Measurements from ENCODE around the gene AGO4.
"Not testable (repeated sequence)": the region's sequence is repeated elsewhere in the genome, so short reads cannot be mapped to it uniquely, and the experiment has no call there.

The AGO4 gene

GRCh38 chr1:35864813-35865212 is 57.0 kb downstream of the AGO4 start:
- no peak overlapping the region for H3K27ac ChIP-seq
- no peaks in the 10 kb centered on the region for H3K36me3 ChIP-seq (ENCODE audit: insufficient read depth, low read length)
- no peak for DNase-seq (ENCODE audit: low read depth, low spot score)
- TF ChIP-seq POLR2AphosphoS5 (IDR thresholded peaks at IDR 0.05; ENCODE audit: borderline replicate concordance, low read depth, low read length) (no peak), FOXP2 (optimal IDR thresholded peaks at IDR 0.05; ENCODE audit: control extremely low read depth, extremely low read length, insufficient read depth) (no peak), EZH2 (IDR thresholded peaks at IDR 0.05) (no peak)
- no peak overlapping the region for H3K4me3 ChIP-seq
- no peak overlapping the region for H3K9ac ChIP-seq (ENCODE audit: insufficient read length)
- H3K9me3 ChIP-seq (ENCODE audit: low read depth, low read length) = no peaks in the 10 kb centered on the region

- no peak overlapping the region for H3K27ac ChIP-seq
- H3K36me3 ChIP-seq (ENCODE audit: insufficient read depth, low read length) = no peaks in the 10 kb centered on the region
- DNase-seq (ENCODE audit: low read depth, low spot score) = no peak
- H3K9ac ChIP-seq (ENCODE audit: insufficient read length) = no peak overlapping the region
- no peak overlapping the region for H3K4me3 ChIP-seq
- no peaks in the 10 kb centered on the region for H3K9me3 ChIP-seq (ENCODE audit: low read depth, low read length)
- TF ChIP-seq POLR2AphosphoS5 (IDR thresholded peaks at IDR 0.05; ENCODE audit: borderline replicate concordance, low read depth, low read length) (no peak), FOXP2 (optimal IDR thresholded peaks at IDR 0.05; ENCODE audit: control extremely low read depth, extremely low read length, insufficient read depth) (no peak), EZH2 (IDR thresholded peaks at IDR 0.05) (no peak)
Measured at GRCh38 chr1:35866991-35867390, 59.2 kb downstream of the AGO4 start.

- H3K27ac ChIP-seq; DNase-seq (ENCODE audit: low read depth, low spot score); H3K36me3 ChIP-seq (ENCODE audit: insufficient read depth, low read length); H3K9ac ChIP-seq (ENCODE audit: insufficient read length); H3K4me3 ChIP-seq; H3K9me3 ChIP-seq (ENCODE audit: low read depth, low read length): not testable (repeated sequence)
Measured at GRCh38 chr1:35869245-35869950, 61.6 kb downstream of the AGO4 start.

GRCh38 chr1:35870651-35871309 is 63.0 kb downstream of the AGO4 start:
- H3K9ac ChIP-seq (ENCODE audit: insufficient read length) = no peak overlapping the region

GRCh38 chr1:35873243-35873750 is 65.5 kb downstream of the AGO4 start:
- H3K4me3 ChIP-seq = no peak overlapping the region
- no peaks in the 10 kb centered on the region for H3K9me3 ChIP-seq (ENCODE audit: low read depth, low read length)
- no peaks in the 10 kb centered on the region for H3K36me3 ChIP-seq (ENCODE audit: insufficient read depth, low read length)
- TF ChIP-seq POLR2AphosphoS5 (IDR thresholded peaks at IDR 0.05; ENCODE audit: borderline replicate concordance, low read depth, low read length) = no peak
- TF ChIP-seq FOXP2 (optimal IDR thresholded peaks at IDR 0.05; ENCODE audit: control extremely low read depth, extremely low read length, insufficient read depth) = no peak
- no peak for TF ChIP-seq EZH2 (IDR thresholded peaks at IDR 0.05)
- no peak overlapping the region for H3K27ac ChIP-seq
- DNase-seq (ENCODE audit: low read depth, low spot score) = no peak
- no peak overlapping the region for H3K9ac ChIP-seq (ENCODE audit: insufficient read length)

More at GRCh38 chr1:35870651-35871309, 63.0 kb downstream of the AGO4 start:
- Histone ChIP-seq H3K36me3 (ENCODE audit: insufficient read depth, low read length) (no peaks in the 10 kb centered on the region), H3K27ac (no peak overlapping the region), H3K4me3 (no peak overlapping the region), H3K9me3 (ENCODE audit: low read depth, low read length) (no peaks in the 10 kb centered on the region)
- TF ChIP-seq POLR2AphosphoS5 (IDR thresholded peaks at IDR 0.05; ENCODE audit: borderline replicate concordance, low read depth, low read length) (no peak), EZH2 (IDR thresholded peaks at IDR 0.05) (no peak), FOXP2 (optimal IDR thresholded peaks at IDR 0.05; ENCODE audit: control extremely low read depth, extremely low read length, insufficient read depth) (no peak)
- no peak for DNase-seq (ENCODE audit: low read depth, low spot score)

GRCh38 chr1:35874115-35874514 is 66.3 kb downstream of the AGO4 start:
- not testable (repeated sequence) for H3K4me3 ChIP-seq; H3K36me3 ChIP-seq (ENCODE audit: insufficient read depth, low read length); H3K9me3 ChIP-seq (ENCODE audit: low read depth, low read length); H3K9ac ChIP-seq (ENCODE audit: insufficient read length); H3K27ac ChIP-seq; DNase-seq (ENCODE audit: low read depth, low spot score)

GRCh38 chr1:35876988-35877387 is 69.2 kb downstream of the AGO4 start:
- no peak for DNase-seq (ENCODE audit: low read depth, low spot score)
- no peak for TF ChIP-seq EZH2 (IDR thresholded peaks at IDR 0.05)
- no peak for TF ChIP-seq POLR2AphosphoS5 (IDR thresholded peaks at IDR 0.05; ENCODE audit: borderline replicate concordance, low read depth, low read length)
- no peak for TF ChIP-seq FOXP2 (optimal IDR thresholded peaks at IDR 0.05; ENCODE audit: control extremely low read depth, extremely low read length, insufficient read depth)
- Histone ChIP-seq H3K27ac (no peak overlapping the region), H3K36me3 (ENCODE audit: insufficient read depth, low read length) (no peaks in the 10 kb centered on the region), H3K4me3 (no peak overlapping the region), H3K9ac (ENCODE audit: insufficient read length) (no peak overlapping the region), H3K9me3 (ENCODE audit: low read depth, low read length) (no peaks in the 10 kb centered on the region)

- DNase-seq (ENCODE audit: low read depth, low spot score) = no peak
Measured at GRCh38 chr1:35881850-35882273, 74.0 kb downstream of the AGO4 start.

GRCh38 chr1:35882586-35882944 is 74.7 kb downstream of the AGO4 start:
- H3K4me3 ChIP-seq = peak overlapping the region; percentile 99

More at GRCh38 chr1:35881850-35882273, 74.0 kb downstream of the AGO4 start:
- H3K36me3 ChIP-seq (ENCODE audit: insufficient read depth, low read length) = no peaks in the 10 kb centered on the region
- no peaks in the 10 kb centered on the region for H3K9me3 ChIP-seq (ENCODE audit: low read depth, low read length)
- H3K4me3 ChIP-seq = no peak overlapping the region
- H3K27ac ChIP-seq = no peak overlapping the region
- TF ChIP-seq POLR2AphosphoS5 (IDR thresholded peaks at IDR 0.05; ENCODE audit: borderline replicate concordance, low read depth, low read length) (no peak), EZH2 (IDR thresholded peaks at IDR 0.05) (no peak), FOXP2 (optimal IDR thresholded peaks at IDR 0.05; ENCODE audit: control extremely low read depth, extremely low read length, insufficient read depth) (no peak)
- no peak overlapping the region for H3K9ac ChIP-seq (ENCODE audit: insufficient read length)

More at GRCh38 chr1:35882586-35882944, 74.7 kb downstream of the AGO4 start:
- TF ChIP-seq EZH2 (IDR thresholded peaks at IDR 0.05) = no peak
- TF ChIP-seq POLR2AphosphoS5 (IDR thresholded peaks at IDR 0.05; ENCODE audit: borderline replicate concordance, low read depth, low read length) = no peak
- TF ChIP-seq FOXP2 (optimal IDR thresholded peaks at IDR 0.05; ENCODE audit: control extremely low read depth, extremely low read length, insufficient read depth) = no peak
- no peak overlapping the region for H3K27ac ChIP-seq
- H3K9me3 ChIP-seq (ENCODE audit: low read depth, low read length) = no peaks in the 10 kb centered on the region
- no peaks in the 10 kb centered on the region for H3K36me3 ChIP-seq (ENCODE audit: insufficient read depth, low read length)
- no peak for DNase-seq (ENCODE audit: low read depth, low spot score)
- H3K9ac ChIP-seq (ENCODE audit: insufficient read length) = no peak overlapping the region
